OCI-LY7 (cell line): Measurements from ENCODE around the gene PEX10.

ENCODE experiments used
- EZH2phosphoT487 ChIP-seq: fragments of 200-600 bp; sonication (generic); IDR thresholded peaks from 2 replicates; pipeline ENCODE4 v1.6.1; 2018; ENCODE audit warnings: low read depth, borderline replicate concordance, mild to moderate bottlenecking, mixed run types, antibody characterized with exemption, low read length, moderate library complexity, mixed read lengths
- TF ChIP-seq, protein P1 (sequence below): fragments of 200-600 bp; sonication (generic); conservative IDR thresholded peaks from 2 replicates; pipeline ENCODE4 v1.5.1; 2014; ENCODE audit warnings: mild to moderate bottlenecking, antibody characterized with exemption, low read length, moderate library complexity, mixed read lengths

DNA sequence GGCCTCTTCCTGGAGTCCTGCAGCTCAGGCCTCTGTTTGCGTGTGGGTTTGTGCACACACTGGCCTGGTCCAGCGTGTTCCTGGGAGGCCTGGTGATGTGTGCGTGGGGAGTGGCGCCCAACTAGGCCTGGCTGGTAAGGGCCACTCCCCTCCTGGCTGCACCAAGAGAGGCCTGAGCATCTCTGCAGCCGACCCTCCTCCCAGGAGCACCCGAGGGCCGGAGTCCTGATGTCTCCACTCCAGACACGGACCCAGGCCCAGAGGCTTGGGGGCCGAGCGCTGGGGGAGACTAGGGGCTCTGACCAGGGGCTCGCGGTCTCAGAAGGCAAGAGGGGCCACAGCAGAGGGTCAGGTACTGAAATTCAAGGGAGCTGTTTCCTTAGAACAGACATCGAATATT, 54.3 kb downstream of the PEX10 start:
- TF ChIP-seq, protein P1, sequence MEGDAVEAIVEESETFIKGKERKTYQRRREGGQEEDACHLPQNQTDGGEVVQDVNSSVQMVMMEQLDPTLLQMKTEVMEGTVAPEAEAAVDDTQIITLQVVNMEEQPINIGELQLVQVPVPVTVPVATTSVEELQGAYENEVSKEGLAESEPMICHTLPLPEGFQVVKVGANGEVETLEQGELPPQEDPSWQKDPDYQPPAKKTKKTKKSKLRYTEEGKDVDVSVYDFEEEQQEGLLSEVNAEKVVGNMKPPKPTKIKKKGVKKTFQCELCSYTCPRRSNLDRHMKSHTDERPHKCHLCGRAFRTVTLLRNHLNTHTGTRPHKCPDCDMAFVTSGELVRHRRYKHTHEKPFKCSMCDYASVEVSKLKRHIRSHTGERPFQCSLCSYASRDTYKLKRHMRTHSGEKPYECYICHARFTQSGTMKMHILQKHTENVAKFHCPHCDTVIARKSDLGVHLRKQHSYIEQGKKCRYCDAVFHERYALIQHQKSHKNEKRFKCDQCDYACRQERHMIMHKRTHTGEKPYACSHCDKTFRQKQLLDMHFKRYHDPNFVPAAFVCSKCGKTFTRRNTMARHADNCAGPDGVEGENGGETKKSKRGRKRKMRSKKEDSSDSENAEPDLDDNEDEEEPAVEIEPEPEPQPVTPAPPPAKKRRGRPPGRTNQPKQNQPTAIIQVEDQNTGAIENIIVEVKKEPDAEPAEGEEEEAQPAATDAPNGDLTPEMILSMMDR, result no peak
- no peak for TF ChIP-seq EZH2phosphoT487
